Smooth muscle cell of the umbilical artery (primary cell): ENCODE data around the gene DNAJA1. TPM values are rescaled to one million over a fixed set of nuclear protein-coding genes. Genes with fewer than 3 reads are reported as not detected.

Source experiments
- total RNA-seq: library from RNA; depleted of rRNA; stranded (reverse); fragments of >200 nt; gene quantifications from 2 replicates; pipeline ENCODE4 v1.2.3, GENCODE V29; 2014

Gene DNAJA1
- 93.2 and 120 TPM in 2 replicates for total RNA-seq

GRCh38 chr9:33024966-33025571, at the start of gene DNAJA1:
TSS of gene DNAJA1 (plus strand) at chr9:33025273. CDS start at chr9:33026485, 1,212 bp downstream.

DNA sequence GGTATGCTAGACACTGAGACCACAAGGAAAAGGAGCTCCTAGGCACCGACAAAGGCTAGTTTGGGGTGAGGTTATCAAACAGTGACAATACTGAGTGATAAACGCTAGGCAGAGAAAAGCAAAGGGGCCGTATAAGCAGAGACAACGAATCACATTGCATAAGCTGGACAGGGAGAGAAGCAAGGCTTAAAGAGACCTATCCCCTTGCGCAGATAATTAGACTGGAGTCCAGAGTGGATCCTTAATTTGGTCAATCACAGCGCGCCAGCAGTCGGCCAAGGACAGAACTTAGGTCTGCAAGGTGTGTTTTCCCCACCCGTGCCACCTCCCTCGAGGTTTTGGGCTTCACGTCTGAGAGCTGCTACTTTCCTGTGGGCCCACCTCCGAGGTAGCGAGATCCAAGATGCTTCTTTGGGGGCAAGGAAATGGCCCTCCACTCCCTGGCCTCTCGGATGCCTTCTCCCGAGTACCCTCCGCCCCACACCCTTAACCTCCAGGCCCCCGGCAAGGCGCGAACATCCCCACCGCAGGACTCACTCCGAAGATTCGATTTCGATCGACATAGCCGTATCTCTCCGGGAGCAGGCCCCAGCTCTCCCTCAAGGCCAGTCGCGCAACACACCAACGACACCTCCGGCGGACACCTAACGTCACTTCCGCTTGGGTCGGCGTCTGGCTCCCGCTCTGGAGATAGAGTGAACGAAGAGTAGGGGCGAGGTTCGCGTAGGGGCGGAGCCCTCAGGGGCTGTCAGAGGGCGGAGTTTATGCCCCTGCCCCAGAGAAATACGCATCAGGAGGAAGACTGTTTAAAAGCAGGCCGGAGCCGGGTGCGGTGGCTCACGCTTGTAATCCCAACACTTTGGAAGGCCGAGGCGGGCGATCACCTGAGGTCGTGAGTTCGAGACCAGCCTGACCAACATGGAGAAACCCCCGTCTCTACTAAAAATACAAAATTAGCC, 51.3 kb downstream of the DNAJA1 start, which contains the start of gene SMU1:
Gene SMU1 (minus strand): TSS at position 629 of the 959 bp plus-strand sequence. CDS start 66 bp downstream, at position 563.

Other genes starting within 250 kb of the DNAJA1 start
- gene TMEM215, start 241.7 kb upstream of the DNAJA1 start, total RNA-seq: not detected in 2 replicates
- gene APTX, start 23.6 kb upstream of the DNAJA1 start, total RNA-seq: 33.9 and 43.7 TPM in 2 replicates
- 29.0 and 33.6 TPM in 2 replicates for gene SMU1, start 51.4 kb downstream of the DNAJA1 start, total RNA-seq
- gene B4GALT1, start 142.1 kb downstream of the DNAJA1 start, total RNA-seq: 115 and 124 TPM in 2 replicates
- not detected in 2 replicates for gene SPINK4, start 214.9 kb downstream of the DNAJA1 start, total RNA-seq
- 12.8 and 13.9 TPM in 2 replicates for gene BAG1, start 239.4 kb downstream of the DNAJA1 start, total RNA-seq
- gene CHMP5, start 239.8 kb downstream of the DNAJA1 start, total RNA-seq: 149 and 157 TPM in 2 replicates